Activated naive CD4-positive, alpha-beta T cell treated with anti-CD3 and anti-CD28 coated beads for 36 hours (primary cell): Measurements from ENCODE around the gene PPP1R16B. TPM values are rescaled to one million over a fixed set of nuclear protein-coding genes. Genes with fewer than 3 reads are reported as not detected.

Experiments used
- CTCF ChIA-PET: fragments of 350-600 bp; sonication (Branson Sonifier 250); formaldehyde crosslinking; loops from one replicate; lab custom pipeline; 2021; ENCODE audit warnings: antibody characterized with exemption; lab: Charles Lee
- DNase-seq: peaks from one replicate; pipeline ENCODE4 v3.0.0-alpha.2; 2020
- H3K27ac Mint-ChIP-seq: one replicate; pipeline ENCODE4 v1.8.0; 2021; ENCODE audit warnings: mild to moderate bottlenecking, mixed read lengths
- H3K27me3 Mint-ChIP-seq: one replicate; pipeline ENCODE4 v1.8.0; 2021; ENCODE audit warnings: low read depth, mixed read lengths
- H3K36me3 Mint-ChIP-seq: one replicate; pipeline ENCODE4 v1.8.0; 2021; ENCODE audit warnings: low read depth, mixed read lengths
- H3K4me1 Mint-ChIP-seq: one replicate; pipeline ENCODE4 v1.8.0; 2021; ENCODE audit warnings: low read depth, mixed read lengths
- H3K4me3 Mint-ChIP-seq: one replicate; pipeline ENCODE4 v1.8.0; 2021; ENCODE audit warnings: mild to moderate bottlenecking, moderate library complexity, mixed read lengths
- H3K9me3 Mint-ChIP-seq: one replicate; pipeline ENCODE4 v1.8.0; 2021; ENCODE audit warnings: mixed read lengths
- intact Hi-C: fragments of 100-400 bp; cut with micrococcal nuclease; formaldehyde crosslinking; loops from one replicate; pipeline ENCODE4 v1.15.1; 2023
- total RNA-seq, 2 experiments: library from RNA; stranded (reverse); gene quantifications; one replicate each; pipeline ENCODE4 v1.2.3, GENCODE V29; 2021

Gene PPP1R16B
- total RNA-seq, 2 experiments from 2014 or later = 38.1 to 40.0 TPM

- intact Hi-C loops = no loop called here
- Mint-ChIP-seq H3K4me1 (peaks cover 8% of the 10 kb centered on the region), H3K27me3 (no peaks in the 10 kb centered on the region), H3K4me3 (no peak overlapping the region), H3K36me3 (no peaks in the 10 kb centered on the region), H3K27ac (no peak overlapping the region), H3K9me3 (peaks cover 9% of the 10 kb centered on the region)
- no peak for DNase-seq
- CTCF ChIA-PET = interaction anchor here (0.7 to 1.0 kb wide), 2 partner anchors 47 to 94 kb away, joined by 3 read pairs; no protein-coding TSS in a partner anchor
Measured at GRCh38 chr20:38799203-38799602, 6.3 kb upstream of the PPP1R16B start.

GRCh38 chr20:38800882-38801281 lies 4.6 kb upstream of the PPP1R16B start:
- intact Hi-C loops = no loop called here
- DNase-seq = no peak
- Mint-ChIP-seq H3K27me3 (no peaks in the 10 kb centered on the region), H3K9me3 (peaks cover 9% of the 10 kb centered on the region), H3K4me1 (peaks cover 19% of the 10 kb centered on the region), H3K27ac (no peak overlapping the region), H3K4me3 (no peak overlapping the region), H3K36me3 (no peaks in the 10 kb centered on the region)
- CTCF ChIA-PET = no interaction called here

- Mint-ChIP-seq H3K27me3 (no peaks in the 10 kb centered on the region), H3K27ac (peak overlapping the region; percentile 96), H3K4me3 (peak overlapping the region; percentile 9), H3K9me3 (no peaks in the 10 kb centered on the region), H3K4me1 (peaks cover 39% of the 10 kb centered on the region), H3K36me3 (peaks cover 16% of the 10 kb centered on the region)
- no peak for DNase-seq
- CTCF ChIA-PET = no interaction called here
- intact Hi-C loops = loop anchor here (2.0 kb wide), 2 partner anchors 39 to 159 kb away; partner anchors contain the start of gene DHX35
Measured at GRCh38 chr20:38804221-38804620, 1.3 kb upstream of the PPP1R16B start.

DNA sequence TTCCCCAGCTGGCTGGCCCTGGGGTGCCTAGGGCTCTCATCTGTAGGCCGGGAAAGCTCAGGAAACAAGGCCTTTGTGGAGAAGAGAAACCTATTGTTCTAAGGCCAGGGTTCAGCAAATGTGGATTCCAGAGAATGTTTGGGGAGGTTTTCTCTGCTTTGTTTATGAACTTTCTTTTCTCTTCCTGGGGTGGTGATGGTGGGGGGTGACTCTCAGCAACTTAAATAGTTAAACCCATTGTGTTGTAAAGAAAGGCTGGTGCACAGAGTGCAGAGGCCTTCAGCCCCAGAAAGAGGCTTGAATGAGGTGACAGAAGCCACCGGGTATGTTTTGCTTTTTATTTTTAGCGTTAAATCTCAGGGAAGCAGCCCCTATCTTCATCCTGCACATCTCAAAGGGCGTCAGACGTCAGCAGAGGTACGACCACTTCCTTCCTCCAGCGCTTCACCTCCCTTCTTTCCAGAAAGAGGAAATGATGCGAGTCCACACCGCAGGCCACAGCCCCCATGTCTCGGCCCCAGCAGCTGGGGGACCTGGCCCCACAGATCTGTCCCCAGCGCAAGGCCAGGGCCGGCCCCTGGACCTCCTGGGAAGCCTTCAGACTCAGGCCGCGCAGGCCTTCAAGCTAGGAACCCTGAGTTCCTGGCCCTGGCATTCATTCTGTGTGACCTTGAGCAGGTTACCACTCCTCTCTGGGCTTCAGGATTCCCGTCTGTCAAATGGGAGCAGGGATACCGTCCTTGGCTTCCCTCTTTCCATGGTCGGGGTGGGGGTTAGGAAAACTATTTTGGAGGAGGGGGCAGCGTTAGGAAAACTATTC lies 605 bp upstream of the PPP1R16B start:
- DNase-seq = peak; percentile 82
- no peaks in the 10 kb centered on the region for H3K27me3 Mint-ChIP-seq
- peaks cover 42% of the 10 kb centered on the region for H3K4me1 Mint-ChIP-seq
- H3K36me3 Mint-ChIP-seq = peaks cover 18% of the 10 kb centered on the region
- H3K4me3 Mint-ChIP-seq = peak overlapping the region; percentile 85
- no peaks in the 10 kb centered on the region for H3K9me3 Mint-ChIP-seq
- intact Hi-C loops = loop anchor here (1.0 to 5.0 kb wide), 6 partner anchors 37 to 242 kb away; partner anchors contain the start of gene DHX35
- H3K27ac Mint-ChIP-seq = peak overlapping the region; percentile 96
- CTCF ChIA-PET = interaction anchor here (0.6 to 4.9 kb wide), 8 partner anchors 8 to 172 kb away, joined by 3 to 51 read pairs (median 4); partner anchors contain the start of gene FAM83D

DNA sequence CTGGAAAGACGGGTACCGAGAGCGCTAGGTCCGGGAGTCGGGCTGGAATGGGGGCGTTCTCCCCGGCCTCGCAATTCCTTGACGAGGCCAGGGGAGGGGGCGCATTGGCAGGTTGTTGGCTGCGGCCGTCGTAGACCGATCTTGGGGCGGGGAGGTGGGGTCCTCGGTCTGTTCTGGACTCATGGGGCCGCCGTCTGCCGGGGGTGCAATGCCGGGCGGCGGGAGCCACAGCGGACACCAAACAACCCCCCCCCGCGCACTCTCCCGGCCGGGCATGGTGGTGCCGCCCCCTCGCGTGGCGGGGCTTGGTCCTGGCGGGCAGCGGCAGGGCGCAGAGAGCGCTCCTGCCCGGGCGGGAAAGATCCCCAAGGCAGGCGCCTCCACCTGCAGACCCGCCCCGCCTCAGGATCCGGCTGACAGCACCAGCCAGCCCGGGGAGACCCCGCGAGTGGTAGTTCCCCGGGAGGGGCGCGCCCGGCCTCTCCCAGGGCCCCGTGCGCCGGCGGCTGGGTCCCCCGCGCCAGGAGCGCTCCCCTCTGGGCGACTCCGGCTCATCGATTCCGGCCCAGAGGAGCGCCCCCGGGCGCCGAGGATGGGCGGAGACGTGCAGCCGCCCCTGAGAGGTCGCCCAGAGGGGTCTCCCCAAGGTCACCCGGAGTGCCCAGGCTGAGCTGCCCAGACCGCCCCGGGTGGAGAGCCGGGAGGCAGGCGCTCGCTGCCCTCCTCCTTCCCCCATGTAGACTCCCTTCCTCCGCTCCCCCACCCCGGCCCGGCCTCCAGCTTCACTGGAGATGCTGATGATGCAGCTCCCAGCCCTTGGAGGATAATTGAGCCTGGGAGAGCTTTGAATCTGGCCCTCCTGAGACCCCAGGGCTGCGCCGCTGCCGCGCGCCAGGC lies 709 bp downstream of the PPP1R16B start:
- intact Hi-C loops = loop anchor here (1.0 to 5.0 kb wide), 9 partner anchors 36 to 241 kb away; partner anchors contain the start of genes ACTR5, DHX35 and FAM83D
- Mint-ChIP-seq H3K4me3 (peak overlapping the region; percentile 85), H3K36me3 (peaks cover 30% of the 10 kb centered on the region), H3K27ac (peak overlapping the region; percentile 96), H3K27me3 (no peaks in the 10 kb centered on the region), H3K4me1 (peaks cover 52% of the 10 kb centered on the region), H3K9me3 (no peaks in the 10 kb centered on the region)
- DNase-seq = peak; percentile 81
- CTCF ChIA-PET = interaction anchor here (0.6 to 4.9 kb wide), 17 partner anchors 16 to 173 kb away, joined by 3 to 51 read pairs (median 4); partner anchors contain the start of gene FAM83D

DNA sequence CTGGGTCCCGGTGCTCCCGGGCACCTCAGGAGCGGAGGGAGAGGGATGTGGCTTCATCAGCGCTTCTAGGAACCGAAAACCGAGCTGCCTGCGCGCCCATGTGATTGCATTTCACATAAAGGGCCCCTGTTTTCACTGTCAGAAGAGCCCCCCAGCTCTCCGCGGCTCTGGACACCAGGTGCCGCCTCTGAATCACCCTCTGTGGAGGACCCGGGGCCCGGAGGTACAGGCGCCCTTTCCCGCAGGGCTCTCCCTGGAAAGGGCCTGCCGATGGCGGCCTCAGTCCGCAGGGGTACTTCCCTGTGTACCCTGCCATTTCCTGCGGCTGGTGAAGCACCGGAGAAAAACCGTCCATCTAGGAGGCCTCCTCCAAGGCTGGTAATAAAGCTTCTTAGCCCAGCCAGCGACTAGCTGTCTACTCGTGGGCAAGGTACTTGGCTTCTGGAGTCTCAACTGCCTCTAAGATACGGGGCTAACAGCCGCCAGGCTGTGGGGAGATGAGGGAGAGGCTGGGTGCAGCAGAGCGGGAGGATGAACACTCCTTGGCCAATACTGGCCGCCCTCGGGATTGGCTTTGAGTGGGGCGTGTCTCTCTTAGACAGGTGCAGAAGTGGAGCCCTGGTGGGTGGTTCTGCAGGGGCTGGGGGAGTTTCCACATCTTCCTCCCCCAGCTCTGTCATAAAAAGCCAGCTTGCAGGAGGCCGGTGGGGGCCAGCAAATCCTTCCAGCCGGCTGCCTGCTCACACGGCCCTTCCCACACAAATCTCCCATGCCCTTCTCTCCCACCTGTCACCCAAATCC lies 1.6 kb downstream of the PPP1R16B start:
- intact Hi-C loops = loop anchor here (1.0 to 5.0 kb wide), 5 partner anchors 59 to 240 kb away; partner anchors contain the start of genes ACTR5 and FAM83D
- Mint-ChIP-seq H3K9me3 (no peaks in the 10 kb centered on the region), H3K27ac (peak overlapping the region; percentile 71), H3K27me3 (no peaks in the 10 kb centered on the region), H3K4me3 (peak overlapping the region; percentile 85), H3K4me1 (peaks cover 58% of the 10 kb centered on the region), H3K36me3 (peaks cover 35% of the 10 kb centered on the region)
- peak; percentile 39 for DNase-seq
- CTCF ChIA-PET = interaction anchor here (0.6 to 4.9 kb wide), 13 partner anchors 19 to 147 kb away, joined by 3 to 51 read pairs (median 4); partner anchors contain the start of gene FAM83D

DNA sequence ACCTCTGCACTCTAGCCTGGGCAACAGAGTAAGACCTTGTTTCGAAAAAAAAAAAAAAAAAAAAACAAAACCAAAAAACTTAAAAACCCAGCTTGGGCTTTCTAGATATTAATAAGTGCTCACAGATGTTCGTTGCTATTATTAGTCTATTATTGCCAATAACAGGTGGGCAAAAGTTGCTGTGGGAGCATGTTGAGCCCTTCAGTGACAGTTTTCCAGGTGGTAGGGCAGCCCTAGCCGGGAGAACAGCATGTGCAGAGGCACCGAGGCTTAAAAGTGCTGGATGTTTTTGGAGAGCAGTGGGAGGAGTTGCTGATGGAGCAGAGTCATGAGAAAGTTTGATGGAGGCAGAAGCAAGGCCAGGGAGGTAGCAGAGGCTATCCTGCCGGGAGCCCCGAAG lies 4.4 kb downstream of the PPP1R16B start:
- H3K9me3 Mint-ChIP-seq = no peaks in the 10 kb centered on the region
- H3K27ac Mint-ChIP-seq = no peak overlapping the region
- DNase-seq = no peak
- intact Hi-C loops = loop anchor here (2.0 to 5.0 kb wide), 2 partner anchors 23 to 237 kb away; no protein-coding TSS in a partner anchor
- H3K4me3 Mint-ChIP-seq = no peak overlapping the region
- CTCF ChIA-PET = no interaction called here
- H3K4me1 Mint-ChIP-seq = peaks cover 61% of the 10 kb centered on the region
- H3K36me3 Mint-ChIP-seq = peaks cover 35% of the 10 kb centered on the region
- no peaks in the 10 kb centered on the region for H3K27me3 Mint-ChIP-seq

DNA sequence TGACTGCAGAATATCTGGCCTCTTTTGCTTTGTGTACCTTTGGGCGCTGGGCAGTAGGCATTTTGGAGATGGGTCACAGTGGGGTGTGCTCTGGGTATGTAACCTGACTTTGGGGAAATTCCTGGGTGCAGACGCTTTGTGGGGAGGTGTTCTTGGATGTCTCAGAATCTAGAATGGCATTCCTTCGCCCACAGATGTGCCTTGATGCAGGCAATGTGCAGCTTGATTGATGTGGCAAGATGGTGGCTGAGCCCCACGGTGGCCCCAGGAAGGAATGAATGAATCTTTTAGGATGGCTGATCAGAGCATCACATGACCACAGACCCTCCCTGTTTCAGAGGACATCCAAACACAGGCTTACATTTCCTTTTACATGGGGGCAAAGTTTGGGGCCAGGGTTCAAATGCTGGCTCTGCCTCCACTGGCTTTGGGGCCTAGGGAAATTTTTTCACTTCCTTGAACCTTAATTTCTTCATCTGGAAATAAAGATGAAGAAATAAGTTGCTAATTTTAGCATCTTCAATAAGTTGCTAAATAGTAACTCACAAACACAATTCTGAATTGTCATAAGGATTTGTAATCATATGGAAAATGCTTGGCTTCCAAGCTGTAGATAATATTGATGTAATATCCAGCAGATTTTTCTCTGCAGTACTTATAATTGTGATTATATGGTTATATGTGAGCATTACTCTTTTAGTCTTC lies 5.6 kb downstream of the PPP1R16B start:
- CTCF ChIA-PET = no interaction called here
- Mint-ChIP-seq H3K27me3 (no peaks in the 10 kb centered on the region), H3K4me3 (no peak overlapping the region), H3K9me3 (no peaks in the 10 kb centered on the region), H3K36me3 (peaks cover 35% of the 10 kb centered on the region), H3K4me1 (peaks cover 69% of the 10 kb centered on the region), H3K27ac (no peak overlapping the region)
- no peak for DNase-seq
- intact Hi-C loops = no loop called here

GRCh38 chr20:38811769-38812168 lies 6.3 kb downstream of the PPP1R16B start:
- no peak overlapping the region for H3K4me3 Mint-ChIP-seq
- no peaks in the 10 kb centered on the region for H3K27me3 Mint-ChIP-seq
- no peaks in the 10 kb centered on the region for H3K9me3 Mint-ChIP-seq
- H3K27ac Mint-ChIP-seq = no peak overlapping the region
- no peak for DNase-seq
- CTCF ChIA-PET = interaction anchor here (0.8 kb wide), 1 partner anchor 82 kb away, joined by 3 read pairs; no protein-coding TSS in a partner anchor
- peaks cover 35% of the 10 kb centered on the region for H3K36me3 Mint-ChIP-seq
- intact Hi-C loops = no loop called here
- H3K4me1 Mint-ChIP-seq = peaks cover 71% of the 10 kb centered on the region

DNA sequence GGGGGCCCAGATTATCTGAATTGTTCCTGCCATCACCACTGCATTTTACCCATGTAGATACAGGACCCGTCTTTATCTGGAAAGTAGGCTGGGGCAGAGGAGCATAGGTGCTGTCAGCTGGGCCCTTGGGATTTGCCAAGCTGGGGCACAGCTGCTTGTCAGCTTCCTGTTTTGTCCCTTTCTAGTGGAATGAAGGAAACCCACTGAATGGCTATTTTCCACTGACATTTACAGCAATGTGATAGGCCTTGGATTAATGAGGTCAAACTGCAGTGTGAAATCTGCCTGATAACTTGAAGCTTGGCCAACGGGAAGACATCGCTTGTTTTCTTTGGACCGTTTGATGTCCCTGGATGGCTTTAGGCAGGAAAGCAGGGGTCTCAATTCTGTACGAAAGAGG lies 6.7 kb downstream of the PPP1R16B start:
- Mint-ChIP-seq H3K4me1 (peaks cover 73% of the 10 kb centered on the region), H3K36me3 (peaks cover 31% of the 10 kb centered on the region), H3K27me3 (no peaks in the 10 kb centered on the region), H3K27ac (no peak overlapping the region), H3K9me3 (no peaks in the 10 kb centered on the region), H3K4me3 (no peak overlapping the region)
- CTCF ChIA-PET = interaction anchor here (0.8 kb wide), 1 partner anchor 81 kb away, joined by 3 read pairs; no protein-coding TSS in a partner anchor
- DNase-seq = no peak
- intact Hi-C loops = no loop called here
